NB4 (cell line): ENCODE measurements around the gene TMEM217.
"Not testable (repeated sequence)": the region's sequence is repeated elsewhere in the genome, so short reads cannot be mapped to it uniquely, and the experiment has no call there.

Experiments used
- CTCF ChIP-seq: IDR thresholded peaks from one replicate; pipeline ENCODE4 v1.5.1; 2012; ENCODE audit warnings: low read depth, low read length
- POLR2A ChIP-seq: IDR thresholded peaks from 2 replicates; pipeline ENCODE4 v1.6.1; 2011; ENCODE audit warnings: mild to moderate bottlenecking; ENCODE audit not compliant: insufficient read length; ENCODE audit errors: extremely low read depth
- TF ChIP-seq, protein P1 (sequence below): IDR thresholded peaks from 2 replicates; pipeline ENCODE4 v1.6.1; 2011; ENCODE audit warnings: low read depth, low read length

DNA sequence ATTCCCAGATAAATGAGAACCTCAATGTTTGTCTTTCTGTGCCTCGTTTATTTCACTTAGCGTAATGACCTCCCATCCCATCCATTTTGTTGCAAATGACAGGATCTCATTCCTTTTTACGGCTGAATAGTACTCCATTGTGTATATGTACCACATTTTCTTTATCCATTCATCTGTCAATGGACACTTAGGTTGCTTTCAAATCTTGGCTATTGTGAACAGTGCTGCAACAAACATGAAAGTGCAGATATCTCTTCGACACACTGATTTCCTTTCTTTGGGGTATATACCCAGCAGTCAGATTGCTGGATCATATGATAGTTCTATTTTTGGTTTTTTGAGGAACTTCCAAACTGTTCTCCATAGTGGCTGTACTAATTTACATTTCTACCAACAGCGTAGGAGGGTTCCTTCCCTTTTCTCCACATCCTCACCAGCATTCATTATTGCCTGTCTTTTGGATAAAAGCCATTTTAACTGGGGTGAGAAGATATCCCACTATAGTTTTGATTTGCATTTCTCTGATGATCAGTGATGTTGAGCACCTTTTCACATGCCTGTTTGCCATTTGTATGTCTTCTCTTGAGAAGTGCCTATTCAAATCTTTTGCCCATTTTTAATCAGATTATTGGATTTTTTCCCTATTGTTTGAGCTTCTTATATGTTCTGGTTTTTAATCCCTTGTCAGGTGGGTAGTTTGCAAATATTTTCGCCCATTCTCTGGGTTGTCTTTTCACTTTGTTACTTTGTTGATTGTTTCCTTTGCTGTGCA, 71.8 kb downstream of the TMEM217 start:
- TF ChIP-seq CTCF, POLR2A: not testable (repeated sequence)
- TF ChIP-seq, protein P1, sequence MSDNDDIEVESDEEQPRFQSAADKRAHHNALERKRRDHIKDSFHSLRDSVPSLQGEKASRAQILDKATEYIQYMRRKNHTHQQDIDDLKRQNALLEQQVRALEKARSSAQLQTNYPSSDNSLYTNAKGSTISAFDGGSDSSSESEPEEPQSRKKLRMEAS: not testable (repeated sequence)
